ENCODE results near the gene CDKAL1.
"Not testable (repeated sequence)": the region's sequence is repeated elsewhere in the genome, so short reads cannot be mapped to it uniquely, and the experiment has no call there.

The CDKAL1 gene

GRCh38 chr6:21176197-21176596 is 641.9 kb downstream of the CDKAL1 start:
- no peak for DNase-seq (ENCODE audit: low spot score)

- no peak for DNase-seq (ENCODE audit: low spot score)
Measured at GRCh38 chr6:21180155-21180554, 645.9 kb downstream of the CDKAL1 start.

- no peak for DNase-seq (ENCODE audit: low spot score)
Measured at GRCh38 chr6:21180800-21181337, 646.6 kb downstream of the CDKAL1 start.

- no peak for DNase-seq (ENCODE audit: low spot score)
Measured at GRCh38 chr6:21181866-21182265, 647.6 kb downstream of the CDKAL1 start.

- no peak for DNase-seq (ENCODE audit: low spot score)
Measured at GRCh38 chr6:21182589-21182988, 648.3 kb downstream of the CDKAL1 start.

- no peak for DNase-seq (ENCODE audit: low spot score)
Measured at GRCh38 chr6:21185861-21186478, 651.7 kb downstream of the CDKAL1 start.

- DNase-seq (ENCODE audit: low spot score), result no peak
Measured at GRCh38 chr6:21186479-21187055, 652.3 kb downstream of the CDKAL1 start.

GRCh38 chr6:21187485-21187884 is 653.2 kb downstream of the CDKAL1 start:
- no peak for DNase-seq (ENCODE audit: low spot score)

- DNase-seq (ENCODE audit: low spot score), result no peak
Measured at GRCh38 chr6:21188505-21189223, 654.4 kb downstream of the CDKAL1 start.

GRCh38 chr6:21189759-21190158 is 655.5 kb downstream of the CDKAL1 start:
- DNase-seq (ENCODE audit: low spot score), result no peak

GRCh38 chr6:21190701-21191100 is 656.4 kb downstream of the CDKAL1 start:
- no peak for DNase-seq (ENCODE audit: low spot score)

- DNase-seq (ENCODE audit: low spot score), result no peak
Measured at GRCh38 chr6:21193790-21194475, 659.7 kb downstream of the CDKAL1 start.

- DNase-seq (ENCODE audit: low spot score), result not testable (repeated sequence)
Measured at GRCh38 chr6:21195301-21195700, 661.0 kb downstream of the CDKAL1 start.

GRCh38 chr6:21198032-21198640 is 663.9 kb downstream of the CDKAL1 start:
- no peak for DNase-seq (ENCODE audit: low spot score)

- no peak for DNase-seq (ENCODE audit: low spot score)
Measured at GRCh38 chr6:21199262-21199661, 665.0 kb downstream of the CDKAL1 start.

- DNase-seq (ENCODE audit: low spot score), result no peak
Measured at GRCh38 chr6:21200134-21200870, 666.0 kb downstream of the CDKAL1 start.

- DNase-seq (ENCODE audit: low spot score), result no peak
Measured at GRCh38 chr6:21201187-21201586, 666.9 kb downstream of the CDKAL1 start.

- DNase-seq (ENCODE audit: low spot score), result no peak
Measured at GRCh38 chr6:21201637-21202350, 667.5 kb downstream of the CDKAL1 start.

- no peak for DNase-seq (ENCODE audit: low spot score)
Measured at GRCh38 chr6:21202521-21202920, 668.3 kb downstream of the CDKAL1 start.

GRCh38 chr6:21204951-21205350 is 670.7 kb downstream of the CDKAL1 start:
- DNase-seq (ENCODE audit: low spot score), result no peak

All from CD4-positive, alpha-beta T cell treated with Interleukin-2 at 100 ng/mL for 4 hours (primary cell).